Adrenal gland (tissue), 5 donors: Measurements from ENCODE around the gene SETBP1.

Source experiments
- POLR2A ChIP-seq, 2 donors: fragments of 450-650 bp; IDR thresholded peaks; one replicate each; pipeline ENCODE4 v1.6.1; 2017; ENCODE audit warnings: antibody characterized with exemption in 2 of 2, mild to moderate bottlenecking in 2 of 2, moderate library complexity in 1 of 2
- TF ChIP-seq, protein P1 (sequence below), 6 experiments: fragments of 450-650 bp in 4 of 6; fragments of 200-600 bp in 2 of 6; sonication (generic) in 1 of 6; IDR thresholded peaks; 1 replicate in 5 of 6; 2 replicates in 1 of 6; pipeline versions ENCODE4 v1.5.1 to v1.8.0; 2016 to 2021; ENCODE audit warnings: antibody characterized with exemption in 6 of 6, mild to moderate bottlenecking in 2 of 6, moderate library complexity in 1 of 6
- donor health status: DM: no; HTN: no; CAD: no.

DNA sequence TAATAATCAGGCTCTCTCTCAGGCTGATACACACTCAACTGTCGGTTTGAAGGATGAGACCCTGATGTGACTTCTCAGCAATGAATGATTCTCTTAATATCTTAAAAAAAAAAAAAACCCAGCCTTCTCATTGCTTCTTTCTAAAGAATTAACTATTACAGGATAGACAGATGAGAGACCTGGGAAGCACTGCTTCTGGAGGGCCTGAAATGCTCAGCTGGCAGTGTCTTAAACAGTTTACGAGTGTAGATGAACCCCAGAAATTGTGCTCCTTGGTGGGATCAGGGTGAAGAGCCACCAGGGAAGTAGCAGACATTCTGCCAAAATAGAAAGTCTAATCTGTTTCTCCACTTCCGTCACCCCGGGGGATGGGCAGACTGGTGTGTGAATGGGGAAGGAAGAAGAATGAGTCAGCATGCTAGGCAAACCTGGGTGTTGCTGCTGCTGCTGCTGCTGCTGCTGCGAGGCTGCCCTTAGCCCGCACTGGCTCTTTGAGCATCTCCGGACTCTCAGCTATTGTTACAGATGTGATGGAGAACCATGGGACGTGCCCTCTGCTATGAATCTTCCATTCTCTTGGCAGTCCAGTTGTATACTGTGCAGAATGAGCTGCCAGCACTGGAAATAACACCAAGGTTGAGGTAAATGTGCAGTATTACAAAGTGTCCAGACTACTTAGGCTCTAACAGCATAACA is 158.4 kb downstream of the SETBP1 start:
- TF ChIP-seq, protein P1, sequence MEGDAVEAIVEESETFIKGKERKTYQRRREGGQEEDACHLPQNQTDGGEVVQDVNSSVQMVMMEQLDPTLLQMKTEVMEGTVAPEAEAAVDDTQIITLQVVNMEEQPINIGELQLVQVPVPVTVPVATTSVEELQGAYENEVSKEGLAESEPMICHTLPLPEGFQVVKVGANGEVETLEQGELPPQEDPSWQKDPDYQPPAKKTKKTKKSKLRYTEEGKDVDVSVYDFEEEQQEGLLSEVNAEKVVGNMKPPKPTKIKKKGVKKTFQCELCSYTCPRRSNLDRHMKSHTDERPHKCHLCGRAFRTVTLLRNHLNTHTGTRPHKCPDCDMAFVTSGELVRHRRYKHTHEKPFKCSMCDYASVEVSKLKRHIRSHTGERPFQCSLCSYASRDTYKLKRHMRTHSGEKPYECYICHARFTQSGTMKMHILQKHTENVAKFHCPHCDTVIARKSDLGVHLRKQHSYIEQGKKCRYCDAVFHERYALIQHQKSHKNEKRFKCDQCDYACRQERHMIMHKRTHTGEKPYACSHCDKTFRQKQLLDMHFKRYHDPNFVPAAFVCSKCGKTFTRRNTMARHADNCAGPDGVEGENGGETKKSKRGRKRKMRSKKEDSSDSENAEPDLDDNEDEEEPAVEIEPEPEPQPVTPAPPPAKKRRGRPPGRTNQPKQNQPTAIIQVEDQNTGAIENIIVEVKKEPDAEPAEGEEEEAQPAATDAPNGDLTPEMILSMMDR (IDR thresholded peaks at IDR 0.05), result no peak
- no peak for TF ChIP-seq POLR2A (IDR thresholded peaks at IDR 0.05)
